Measurements from ENCODE around the gene PHLDB1. TPM values are rescaled to one million over a fixed set of nuclear protein-coding genes. Genes with fewer than 3 reads are reported as not detected.

The PHLDB1 gene
- polyA plus RNA-seq, 1 donor: 132 TPM

- DNase-seq: no peak
Observed at GRCh38 chr11:118622376-118623268, 15.2 kb downstream of the PHLDB1 start.

- DNase-seq: no peak
Observed at GRCh38 chr11:118623269-118623655, 15.8 kb downstream of the PHLDB1 start.

- DNase-seq: no peak
Observed at GRCh38 chr11:118625036-118625690, 17.7 kb downstream of the PHLDB1 start.

- no peak for DNase-seq
Observed at GRCh38 chr11:118625976-118626375, 18.6 kb downstream of the PHLDB1 start.

- DNase-seq: no peak
Observed at GRCh38 chr11:118627566-118627965, 20.2 kb downstream of the PHLDB1 start.

- DNase-seq: no peak
Observed at GRCh38 chr11:118628031-118628430, 20.6 kb downstream of the PHLDB1 start.

GRCh38 chr11:118628432-118628831 lies 21.0 kb downstream of the PHLDB1 start:
- no peak for DNase-seq

- DNase-seq: no peak
Observed at GRCh38 chr11:118628861-118629549, 21.6 kb downstream of the PHLDB1 start.

GRCh38 chr11:118629761-118630661 lies 22.6 kb downstream of the PHLDB1 start:
- DNase-seq: no peak

- DNase-seq: no peak
Observed at GRCh38 chr11:118631142-118631909, 23.9 kb downstream of the PHLDB1 start.

GRCh38 chr11:118632577-118633318 lies 25.3 kb downstream of the PHLDB1 start:
- no peak for DNase-seq

- DNase-seq: no peak
Observed at GRCh38 chr11:118633319-118633690, 25.9 kb downstream of the PHLDB1 start.

- DNase-seq: no peak
Observed at GRCh38 chr11:118633979-118634378, 26.6 kb downstream of the PHLDB1 start.

- peak; percentile 77 for DNase-seq
Observed at GRCh38 chr11:118634431-118635236, 27.2 kb downstream of the PHLDB1 start.

- DNase-seq: peak; percentile 24
Observed at GRCh38 chr11:118635237-118635591, 27.8 kb downstream of the PHLDB1 start.

GRCh38 chr11:118635642-118636041 lies 28.2 kb downstream of the PHLDB1 start:
- DNase-seq: no peak

- DNase-seq: no peak
Observed at GRCh38 chr11:118636569-118637290, 29.3 kb downstream of the PHLDB1 start.

- DNase-seq: no peak
Observed at GRCh38 chr11:118638726-118639125, 31.3 kb downstream of the PHLDB1 start.

GRCh38 chr11:118639899-118640298 lies 32.5 kb downstream of the PHLDB1 start:
- no peak for DNase-seq

All from hindlimb muscle (tissue), 1 donor.